GM21786 (cell line): ENCODE measurements around the gene INTU.

Experiments
- ATAC-seq: cut with Tn5 transposase; IDR thresholded peaks from one replicate; pipeline ENCODE4 v1.9.1; 2021; ENCODE audit not compliant: unreplicated experiment

Gene INTU

GRCh38 chr4:127741247-127741646, 108.5 kb downstream of the INTU start:
- ATAC-seq: no peak

- ATAC-seq: no peak
Observed at GRCh38 chr4:127747883-127748282, 115.1 kb downstream of the INTU start.

GRCh38 chr4:127748957-127749356, 116.2 kb downstream of the INTU start:
- ATAC-seq: no peak

- no peak for ATAC-seq
Observed at GRCh38 chr4:127756906-127757305, 124.1 kb downstream of the INTU start.

DNA sequence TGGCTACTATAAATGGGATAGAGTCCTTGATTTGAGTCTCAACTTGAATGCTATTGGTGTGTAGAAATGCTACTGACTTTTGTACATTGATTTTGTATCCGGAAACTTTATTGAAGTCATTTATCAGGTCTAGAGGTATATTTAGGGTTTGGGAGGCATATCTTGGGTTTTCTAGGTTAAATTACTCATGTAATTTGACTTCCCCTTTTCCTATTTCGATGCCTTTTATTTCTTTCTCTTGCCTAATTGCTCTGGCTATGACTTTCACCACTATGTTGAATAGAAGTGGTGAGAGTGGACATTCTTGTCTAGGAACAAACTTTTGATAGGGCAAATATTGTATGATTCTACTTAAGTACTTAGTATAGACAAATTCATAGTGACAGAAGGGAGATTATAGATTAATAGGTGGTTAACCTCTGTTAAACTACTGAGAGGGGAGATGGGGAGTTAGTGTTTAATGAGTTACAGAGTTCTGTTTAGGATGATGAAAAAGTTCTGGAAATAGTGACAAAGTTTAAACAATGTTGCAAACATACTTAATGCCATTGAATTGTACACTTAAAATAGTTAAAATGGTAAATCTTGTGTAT, 126.6 kb downstream of the INTU start:
- peak; percentile 81 for ATAC-seq

- no peak for ATAC-seq
Observed at GRCh38 chr4:127759893-127760292, 127.1 kb downstream of the INTU start.

DNA sequence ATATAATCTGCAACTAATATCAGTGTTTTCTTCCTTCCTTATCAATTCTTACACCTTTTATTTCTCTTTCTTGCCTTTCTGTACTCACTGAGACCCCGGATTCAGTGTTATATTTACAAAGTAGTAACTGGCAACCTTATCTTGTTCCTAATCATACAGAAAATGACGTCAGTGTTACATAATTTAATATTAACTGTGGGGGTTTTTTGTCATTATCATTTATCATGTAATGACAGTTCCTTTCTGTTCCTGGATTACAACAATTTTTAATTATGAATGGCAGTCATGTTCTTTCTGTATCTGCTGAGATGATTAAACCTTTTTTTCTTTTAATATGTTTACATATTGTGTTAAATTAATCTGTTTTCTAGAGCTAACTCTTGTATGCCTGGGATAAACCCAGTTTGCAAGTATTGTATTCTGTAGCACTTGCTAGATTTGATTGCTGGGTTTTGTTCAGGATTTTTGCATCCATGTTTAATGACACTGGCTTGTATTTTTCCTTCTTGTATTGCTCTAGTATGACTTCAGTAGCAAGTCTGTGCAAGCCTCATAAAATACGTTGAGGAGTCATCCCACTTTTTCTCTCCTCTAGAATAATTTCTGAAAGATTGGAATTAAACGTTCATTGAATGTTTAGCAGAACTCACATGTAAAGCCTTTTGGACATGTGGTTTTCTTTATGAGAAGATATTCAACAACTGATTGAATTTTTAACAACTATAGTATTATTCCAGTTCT, 138.9 kb downstream of the INTU start:
- no peak for ATAC-seq

- no peak for ATAC-seq
Observed at GRCh38 chr4:127772769-127773671, 140.3 kb downstream of the INTU start.

DNA sequence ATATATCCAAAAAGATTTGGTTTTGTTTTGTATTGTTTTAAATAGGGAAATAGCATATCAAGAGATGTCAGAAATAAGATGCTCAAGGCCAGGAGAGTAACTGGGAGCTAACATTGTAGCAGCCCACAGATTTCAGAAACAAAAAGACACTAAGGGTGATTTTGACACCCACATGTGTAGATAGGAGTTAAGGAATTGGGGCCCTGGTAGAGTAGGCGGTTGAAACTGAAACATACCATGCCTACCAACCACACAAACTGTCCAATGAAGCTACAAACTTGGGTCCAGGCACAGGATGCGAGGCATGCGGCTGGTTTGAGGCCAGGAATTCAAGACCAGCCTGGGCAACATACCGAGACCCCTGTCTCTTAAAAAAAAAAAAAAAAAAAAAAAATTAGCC, 143.1 kb downstream of the INTU start:
- peak; percentile 33 for ATAC-seq
